Measurements from ENCODE around the gene GFRA4.
A peak's percentile ranks its signal among the peaks of the same experiment; 100 is the strongest.
"Not testable (repeated sequence)": the region's sequence is repeated elsewhere in the genome, so short reads cannot be mapped to it uniquely, and the experiment has no call there.

The GFRA4 gene

GRCh38 chr20:3628502-3629314 is 34.5 kb downstream of the GFRA4 start:
- no peak overlapping the region for H3K4me3 ChIP-seq (ENCODE audit: low read length)
- TF ChIP-seq, protein P1, sequence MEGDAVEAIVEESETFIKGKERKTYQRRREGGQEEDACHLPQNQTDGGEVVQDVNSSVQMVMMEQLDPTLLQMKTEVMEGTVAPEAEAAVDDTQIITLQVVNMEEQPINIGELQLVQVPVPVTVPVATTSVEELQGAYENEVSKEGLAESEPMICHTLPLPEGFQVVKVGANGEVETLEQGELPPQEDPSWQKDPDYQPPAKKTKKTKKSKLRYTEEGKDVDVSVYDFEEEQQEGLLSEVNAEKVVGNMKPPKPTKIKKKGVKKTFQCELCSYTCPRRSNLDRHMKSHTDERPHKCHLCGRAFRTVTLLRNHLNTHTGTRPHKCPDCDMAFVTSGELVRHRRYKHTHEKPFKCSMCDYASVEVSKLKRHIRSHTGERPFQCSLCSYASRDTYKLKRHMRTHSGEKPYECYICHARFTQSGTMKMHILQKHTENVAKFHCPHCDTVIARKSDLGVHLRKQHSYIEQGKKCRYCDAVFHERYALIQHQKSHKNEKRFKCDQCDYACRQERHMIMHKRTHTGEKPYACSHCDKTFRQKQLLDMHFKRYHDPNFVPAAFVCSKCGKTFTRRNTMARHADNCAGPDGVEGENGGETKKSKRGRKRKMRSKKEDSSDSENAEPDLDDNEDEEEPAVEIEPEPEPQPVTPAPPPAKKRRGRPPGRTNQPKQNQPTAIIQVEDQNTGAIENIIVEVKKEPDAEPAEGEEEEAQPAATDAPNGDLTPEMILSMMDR (conservative IDR thresholded peaks at IDR 0.05; ENCODE audit: low read length) = no peak
- no peak for DNase-seq (ENCODE audit: low read depth)

DNA sequence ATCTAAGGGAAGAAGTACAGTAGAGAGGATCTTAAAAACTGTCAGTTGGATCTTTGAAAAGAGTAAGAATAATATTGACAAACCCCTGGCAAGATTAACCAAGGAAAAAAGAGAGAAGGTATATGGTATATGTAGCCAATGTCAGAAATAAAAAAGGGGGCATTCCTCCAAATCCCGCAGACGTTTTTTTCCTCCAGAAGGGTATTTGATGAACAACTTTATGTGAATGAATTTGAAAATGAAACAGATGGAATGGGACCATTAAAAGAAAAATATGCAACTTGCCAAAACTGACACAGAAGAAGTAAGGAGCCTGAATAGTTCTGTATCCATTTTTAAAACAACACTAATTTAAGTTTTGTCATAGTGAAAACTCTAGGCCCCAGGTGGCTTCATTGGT is 35.7 kb downstream of the GFRA4 start:
- H3K4me3 ChIP-seq (ENCODE audit: low read length) = no peak overlapping the region
- TF ChIP-seq, protein P1 (conservative IDR thresholded peaks at IDR 0.05; ENCODE audit: low read length) = no peak
- DNase-seq (ENCODE audit: low read depth) = no peak

DNA sequence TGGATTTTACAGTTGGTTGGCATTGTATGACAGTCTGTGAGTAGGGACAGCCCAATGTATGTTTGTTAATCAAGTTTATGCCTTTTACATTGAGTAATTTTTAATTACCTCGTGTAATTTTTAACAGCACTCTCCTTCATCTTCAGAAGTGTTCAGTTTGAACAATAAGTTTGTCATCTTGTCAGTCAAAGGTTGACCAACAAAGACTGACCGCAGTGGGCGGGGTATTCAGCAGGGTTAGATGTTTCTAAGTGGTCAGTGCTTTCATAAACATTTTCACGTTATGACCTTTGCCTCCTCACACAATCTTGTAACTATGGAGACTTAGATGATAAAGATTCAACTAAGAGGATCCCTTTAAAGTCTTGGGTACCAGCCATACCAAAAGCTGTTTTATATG is 40.8 kb downstream of the GFRA4 start:
- TF ChIP-seq, protein P1 (conservative IDR thresholded peaks at IDR 0.05; ENCODE audit: low read length) = no peak
- no peak for DNase-seq (ENCODE audit: low read depth)
- H3K4me3 ChIP-seq (ENCODE audit: low read length) = no peak overlapping the region

DNA sequence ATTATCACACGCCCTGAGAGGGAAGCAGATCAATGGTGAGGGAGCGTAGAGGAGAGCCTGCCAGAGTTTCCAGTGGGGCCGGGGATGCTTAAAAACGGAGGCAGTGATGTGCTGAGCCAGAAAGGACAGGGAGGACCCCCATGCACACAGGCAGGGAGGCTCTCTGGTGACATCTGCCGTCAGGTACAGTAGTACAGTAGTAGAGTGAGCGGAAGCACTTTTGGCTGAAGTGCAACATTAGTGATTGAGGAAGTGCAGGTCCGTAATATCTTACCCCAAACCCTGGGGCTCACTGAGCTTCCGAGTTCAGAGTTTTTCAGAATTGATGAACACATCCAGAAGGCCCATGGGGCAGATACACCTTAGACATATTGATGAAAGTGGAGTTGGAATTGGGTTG is 42.1 kb downstream of the GFRA4 start:
- DNase-seq (ENCODE audit: low read depth) = no peak
- TF ChIP-seq, protein P1 (conservative IDR thresholded peaks at IDR 0.05; ENCODE audit: low read length) = no peak
- H3K4me3 ChIP-seq (ENCODE audit: low read length) = no peak overlapping the region

DNA sequence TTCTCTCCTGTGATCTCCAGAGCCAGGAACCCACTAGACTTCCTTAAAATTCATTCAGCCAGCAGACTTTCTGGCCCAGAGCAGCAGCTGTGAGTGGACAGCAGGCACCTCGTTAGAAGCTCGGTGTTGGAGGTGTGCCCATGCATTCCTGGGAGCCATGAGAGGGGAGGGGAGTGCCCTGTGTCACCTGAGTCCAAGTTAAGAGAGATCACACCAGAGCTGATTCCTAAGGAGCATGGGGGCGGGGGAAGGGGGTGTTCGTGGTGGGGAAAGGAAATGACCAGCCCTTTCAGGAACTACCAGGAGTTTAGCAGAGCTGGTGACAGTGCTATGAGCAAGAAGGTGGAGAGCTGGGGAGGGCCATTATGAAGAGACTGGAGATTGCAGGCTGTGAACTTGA is 46.9 kb downstream of the GFRA4 start:
- TF ChIP-seq, protein P1 (conservative IDR thresholded peaks at IDR 0.05; ENCODE audit: low read length) = no peak
- no peak overlapping the region for H3K4me3 ChIP-seq (ENCODE audit: low read length)
- peak; percentile 37 for DNase-seq (ENCODE audit: low read depth)

GRCh38 chr20:3615171-3615840 is 47.9 kb downstream of the GFRA4 start:
- DNase-seq (ENCODE audit: low read depth); H3K4me3 ChIP-seq (ENCODE audit: low read length): not testable (repeated sequence)

DNA sequence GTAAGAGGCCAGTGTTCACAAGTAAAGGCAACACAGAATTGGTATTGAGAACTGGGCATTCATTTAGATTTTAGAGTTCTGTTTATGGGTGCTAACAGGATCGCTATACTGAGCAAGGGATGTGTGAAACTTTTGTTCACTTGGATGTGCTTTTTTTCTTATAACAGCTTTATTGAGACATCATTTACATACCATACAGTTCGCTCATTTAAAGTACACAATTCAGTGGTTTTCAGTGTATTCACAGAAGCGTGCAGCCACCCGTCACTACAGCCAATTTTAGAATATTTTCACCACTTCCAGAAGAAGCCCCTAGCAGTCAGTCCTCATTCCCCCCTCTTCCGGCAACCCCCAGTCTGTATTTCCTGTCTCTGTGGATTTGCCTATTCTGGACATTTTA is 48.7 kb downstream of the GFRA4 start:
- TF ChIP-seq, protein P1 (conservative IDR thresholded peaks at IDR 0.05; ENCODE audit: low read length) = no peak

More for the DNA sequence above, 48.7 kb downstream of the GFRA4 start:
- DNase-seq (ENCODE audit: low read depth) = peak; percentile 36
- H3K4me3 ChIP-seq (ENCODE audit: low read length) = peak overlapping the region; percentile 34
